Uterus (tissue), 2 donors: Measurements from ENCODE around the gene ABI3BP.

Experiments used
- POLR2A ChIP-seq, 2 donors: fragments of 450-650 bp; IDR thresholded peaks; one replicate each; pipeline ENCODE4 v1.6.1; 2016; ENCODE audit warnings: antibody characterized with exemption in 2 of 2, mild to moderate bottlenecking in 1 of 2, moderate library complexity in 1 of 2
- TF ChIP-seq, protein P1 (sequence below), 4 experiments: fragments of 200-600 bp in 2 of 4; fragments of 450-650 bp in 2 of 4; sonication (generic) in 2 of 4; IDR thresholded peaks; one replicate each; pipeline ENCODE4 v1.5.1; 2016 to 2019; ENCODE audit warnings: antibody characterized with exemption in 4 of 4, mild to moderate bottlenecking in 2 of 4, moderate library complexity in 1 of 4

DNA sequence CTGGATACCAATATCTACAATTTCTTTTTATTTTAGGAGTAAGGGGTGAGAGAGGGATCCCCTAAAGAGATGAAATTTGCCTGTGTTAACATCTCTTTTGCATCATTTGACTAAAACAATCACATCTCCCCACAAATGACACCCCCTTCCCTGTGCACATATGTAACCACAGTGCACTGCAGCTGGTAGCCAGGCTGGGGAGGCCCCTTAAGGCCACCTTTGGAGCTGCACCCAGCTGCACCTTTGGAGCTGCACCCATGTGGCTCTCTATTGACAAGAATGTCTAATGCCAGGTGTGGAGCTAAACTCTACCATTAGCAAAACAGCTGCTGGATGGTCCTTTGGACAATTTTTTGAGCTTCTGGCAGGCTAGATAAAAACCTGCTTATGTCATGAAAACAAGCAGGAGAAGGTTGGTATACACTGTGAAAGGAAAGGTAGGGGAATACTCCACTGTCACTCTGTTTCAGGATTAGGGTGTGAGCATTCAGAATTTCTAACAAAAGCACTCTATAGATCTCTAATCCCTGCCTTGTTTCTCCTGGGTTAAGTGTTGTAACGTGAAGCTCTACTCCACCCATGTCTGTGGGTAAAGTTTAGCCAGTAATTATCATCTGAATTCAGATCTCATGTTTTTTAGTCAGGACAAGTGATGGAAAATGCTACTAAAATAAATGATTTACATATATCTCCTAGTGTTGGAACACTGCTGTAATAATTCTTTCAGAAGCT lies 231.8 kb downstream of the ABI3BP start:
- TF ChIP-seq, protein P1, sequence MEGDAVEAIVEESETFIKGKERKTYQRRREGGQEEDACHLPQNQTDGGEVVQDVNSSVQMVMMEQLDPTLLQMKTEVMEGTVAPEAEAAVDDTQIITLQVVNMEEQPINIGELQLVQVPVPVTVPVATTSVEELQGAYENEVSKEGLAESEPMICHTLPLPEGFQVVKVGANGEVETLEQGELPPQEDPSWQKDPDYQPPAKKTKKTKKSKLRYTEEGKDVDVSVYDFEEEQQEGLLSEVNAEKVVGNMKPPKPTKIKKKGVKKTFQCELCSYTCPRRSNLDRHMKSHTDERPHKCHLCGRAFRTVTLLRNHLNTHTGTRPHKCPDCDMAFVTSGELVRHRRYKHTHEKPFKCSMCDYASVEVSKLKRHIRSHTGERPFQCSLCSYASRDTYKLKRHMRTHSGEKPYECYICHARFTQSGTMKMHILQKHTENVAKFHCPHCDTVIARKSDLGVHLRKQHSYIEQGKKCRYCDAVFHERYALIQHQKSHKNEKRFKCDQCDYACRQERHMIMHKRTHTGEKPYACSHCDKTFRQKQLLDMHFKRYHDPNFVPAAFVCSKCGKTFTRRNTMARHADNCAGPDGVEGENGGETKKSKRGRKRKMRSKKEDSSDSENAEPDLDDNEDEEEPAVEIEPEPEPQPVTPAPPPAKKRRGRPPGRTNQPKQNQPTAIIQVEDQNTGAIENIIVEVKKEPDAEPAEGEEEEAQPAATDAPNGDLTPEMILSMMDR (IDR thresholded peaks at IDR 0.05): no peak
- no peak for TF ChIP-seq POLR2A (IDR thresholded peaks at IDR 0.05)
